Activated T-cell treated with anti-CD3 and anti-CD28 coated beads for 48 hours (primary cell): Measurements from ENCODE around the gene PDE9A.

Experiments
- DNase-seq: peaks from one replicate; pipeline ENCODE4 v3.0.0-alpha.2; 2020; ENCODE audit warnings: low read depth

PDE9A gene

GRCh38 chr21:42757826-42758655 is 104.6 kb downstream of the PDE9A start:
- DNase-seq, result no peak

GRCh38 chr21:42758721-42759593 is 105.5 kb downstream of the PDE9A start:
- no peak for DNase-seq

GRCh38 chr21:42759594-42759927 is 106.1 kb downstream of the PDE9A start:
- DNase-seq, result no peak

GRCh38 chr21:42760361-42760950 is 107.0 kb downstream of the PDE9A start:
- DNase-seq, result no peak

- no peak for DNase-seq
Measured at GRCh38 chr21:42760951-42761751, 107.7 kb downstream of the PDE9A start.

GRCh38 chr21:42761776-42762335 is 108.4 kb downstream of the PDE9A start:
- no peak for DNase-seq

- no peak for DNase-seq
Measured at GRCh38 chr21:42763581-42764442, 110.4 kb downstream of the PDE9A start.

- no peak for DNase-seq
Measured at GRCh38 chr21:42764443-42764760, 111.0 kb downstream of the PDE9A start.

GRCh38 chr21:42764883-42765282 is 111.5 kb downstream of the PDE9A start:
- no peak for DNase-seq

GRCh38 chr21:42765656-42766055 is 112.2 kb downstream of the PDE9A start:
- no peak for DNase-seq

- DNase-seq, result no peak
Measured at GRCh38 chr21:42766739-42767560, 113.5 kb downstream of the PDE9A start.

- no peak for DNase-seq
Measured at GRCh38 chr21:42767561-42767835, 114.1 kb downstream of the PDE9A start.

- DNase-seq, result no peak
Measured at GRCh38 chr21:42768324-42769121, 115.1 kb downstream of the PDE9A start.

- DNase-seq, result no peak
Measured at GRCh38 chr21:42769183-42769819, 115.9 kb downstream of the PDE9A start.

- DNase-seq, result no peak
Measured at GRCh38 chr21:42769820-42770716, 116.6 kb downstream of the PDE9A start.

- DNase-seq, result no peak
Measured at GRCh38 chr21:42770717-42771502, 117.5 kb downstream of the PDE9A start.

- DNase-seq, result no peak
Measured at GRCh38 chr21:42771503-42771805, 118.0 kb downstream of the PDE9A start.
